IMR-90 (cell line): ENCODE measurements around the gene SEPTIN10. TPM values are rescaled to one million over a fixed set of nuclear protein-coding genes. Genes with fewer than 3 reads are reported as not detected.
A peak's percentile ranks its signal among the peaks of the same experiment; 100 is the strongest.

Experiments
- ATAC-seq: fragments of 200-7000 bp; cut with Tn5 transposase; 2 replicates; pipeline ENCODE4 v1.9.1; 2020; ENCODE audit warnings: low read depth, mild to moderate bottlenecking, moderate library complexity
- BruUV-seq: library from RNA; stranded (reverse); fragments of 400-500 nt; replicated peaks from 2 replicates; lab custom pipeline; 2021; lab: Mats Ljungman, UMichigan
- CTCF ChIA-PET: fragments of 300-600 bp; formaldehyde crosslinking; extraction: SDS; loops from one replicate; lab custom pipeline; 2021; ENCODE audit warnings: antibody characterized with exemption; lab: Yijun Ruan, JAX
- POLR2A ChIA-PET: fragments of 300-600 bp; sonication (Branson Sonifier 250); formaldehyde crosslinking; loops from one replicate; lab custom pipeline; 2022; ENCODE audit warnings: antibody characterized with exemption; ENCODE audit not compliant: unreplicated experiment; lab: Charles Lee
- DNase-seq: peaks from one replicate; pipeline ENCODE4 v3.0.0; 2013
- H2AFZ ChIP-seq: replicated peaks from 2 replicates; pipeline ENCODE3; 2013; ENCODE audit warnings: low read length, mild to moderate bottlenecking; ENCODE audit not compliant: poor library complexity
- H2AK5ac ChIP-seq: 2 replicates; pipeline ENCODE4 v1.6.1; 2013; ENCODE audit warnings: low read depth, low read length, inconsistent platforms
- H2AK9ac ChIP-seq: replicated peaks from 2 replicates; pipeline ENCODE3; 2013; ENCODE audit warnings: mild to moderate bottlenecking, low read depth, low read length, moderate library complexity; ENCODE audit not compliant: poor library complexity
- H2BK120ac ChIP-seq: 2 replicates; pipeline ENCODE4 v1.6.1; 2013; ENCODE audit warnings: low read depth, low read length, inconsistent platforms
- H2BK15ac ChIP-seq: 3 replicates; pipeline ENCODE4 v1.6.1; 2013; ENCODE audit warnings: low read depth, low read length, inconsistent platforms
- H2BK20ac ChIP-seq: 2 replicates; pipeline ENCODE4 v1.6.1; 2013; ENCODE audit warnings: low read depth, mild to moderate bottlenecking, inconsistent platforms, low read length, moderate library complexity
- H2BK5ac ChIP-seq: 2 replicates; pipeline ENCODE4 v1.6.1; 2013; ENCODE audit warnings: mild to moderate bottlenecking, low read depth, low read length, inconsistent platforms; ENCODE audit not compliant: poor library complexity, severe bottlenecking
- H3K14ac ChIP-seq: replicated peaks from 2 replicates; pipeline ENCODE4 v1.6.1; 2013; ENCODE audit warnings: low read depth, low read length, inconsistent platforms
- H3K18ac ChIP-seq: 2 replicates; pipeline ENCODE4 v1.6.1; 2013; ENCODE audit warnings: low read depth, low read length, control low read depth
- H3K23ac ChIP-seq: 2 replicates; pipeline ENCODE4 v1.6.1; 2013; ENCODE audit warnings: low read depth, low read length, inconsistent platforms
- H3K27ac ChIP-seq: 2 replicates; pipeline ENCODE4 v1.5.1; 2013; ENCODE audit warnings: mild to moderate bottlenecking, control low read depth, low read length; ENCODE audit not compliant: insufficient read depth
- H3K27me3 ChIP-seq: 2 replicates; pipeline ENCODE4 v1.6.1; 2013; ENCODE audit warnings: low read length; ENCODE audit not compliant: control insufficient read depth, insufficient read depth
- H3K36me3 ChIP-seq: 2 replicates; pipeline ENCODE4 v1.6.1; 2013; ENCODE audit warnings: low read length, mixed read lengths; ENCODE audit not compliant: control insufficient read depth, insufficient read depth
- H3K4ac ChIP-seq: 2 replicates; pipeline ENCODE4 v1.6.1; 2013; ENCODE audit warnings: low read depth, low read length, inconsistent platforms
- H3K4me1 ChIP-seq: 2 replicates; pipeline ENCODE4 v1.6.1; 2013; ENCODE audit warnings: low read length, mixed read lengths; ENCODE audit not compliant: control insufficient read depth, insufficient read depth
- H3K4me2 ChIP-seq: 2 replicates; pipeline ENCODE4 v1.6.1; 2013; ENCODE audit warnings: low read depth, mild to moderate bottlenecking, control low read depth, low read length, moderate library complexity
- H3K4me3 ChIP-seq: 2 replicates; pipeline ENCODE4 v1.5.1; 2013; ENCODE audit warnings: low read depth, mild to moderate bottlenecking, control low read depth, low read length, moderate library complexity; ENCODE audit not compliant: insufficient read depth
- H3K56ac ChIP-seq: 2 replicates; pipeline ENCODE4 v1.6.1; 2013; ENCODE audit warnings: low read length, inconsistent platforms; ENCODE audit not compliant: insufficient read depth; ENCODE audit errors: extremely low read depth
- H3K79me1 ChIP-seq, 2 experiments: 2 replicates each; pipeline ENCODE4 v1.6.1; 2013; ENCODE audit warnings: low read length in 2 of 2, inconsistent platforms in 1 of 2, low read depth in 1 of 2
- H3K9ac ChIP-seq: 2 replicates; pipeline ENCODE4 v1.6.1; 2013; ENCODE audit warnings: low read depth, low read length, control low read depth
- H3K9me1 ChIP-seq: 2 replicates; pipeline ENCODE4 v1.6.1; 2013; ENCODE audit warnings: low read length, inconsistent platforms; ENCODE audit not compliant: insufficient read depth
- H3K9me3 ChIP-seq: 2 replicates; pipeline ENCODE4 v1.6.1; 2013; ENCODE audit warnings: low read length; ENCODE audit not compliant: control insufficient read depth, insufficient read depth
- H4K20me1 ChIP-seq: 2 replicates; pipeline ENCODE4 v1.6.1; 2013; ENCODE audit warnings: low read length, inconsistent platforms; ENCODE audit not compliant: insufficient read depth
- H4K5ac ChIP-seq: 2 replicates; pipeline ENCODE4 v1.6.1; 2013; ENCODE audit warnings: mild to moderate bottlenecking, low read depth, low read length, control low read depth
- H4K8ac ChIP-seq, 2 experiments: 2 replicates each; pipeline ENCODE4 v1.6.1; 2013; ENCODE audit warnings: low read depth in 2 of 2, low read length in 2 of 2, control low read depth in 1 of 2, inconsistent platforms in 1 of 2
- H4K91ac ChIP-seq: 2 replicates; pipeline ENCODE4 v1.6.1; 2013; ENCODE audit warnings: low read depth, low read length, inconsistent platforms; ENCODE audit not compliant: insufficient read depth
- BHLHE40 ChIP-seq: fragments of 150-350 bp; IDR thresholded peaks from 2 replicates; pipeline ENCODE4 v1.6.1; 2016; ENCODE audit warnings: mild to moderate bottlenecking, low read depth, low read length
- CEBPB ChIP-seq: IDR thresholded peaks from 2 replicates; pipeline ENCODE4 v1.6.1; 2012; ENCODE audit warnings: low read depth, low read length, improper control_type of control experiment
- CHD1 ChIP-seq: IDR thresholded peaks from 2 replicates; pipeline ENCODE4 v1.6.1; 2012; ENCODE audit warnings: low read depth, low read length, improper control_type of control experiment
- FOS ChIP-seq: fragments of 150-350 bp; IDR thresholded peaks from 2 replicates; pipeline ENCODE4 v1.6.1; 2016; ENCODE audit warnings: low read depth, low read length
- MAFK ChIP-seq: IDR thresholded peaks from 2 replicates; pipeline ENCODE4 v1.6.1; 2012; ENCODE audit warnings: low read depth, low read length, improper control_type of control experiment
- MAZ ChIP-seq: IDR thresholded peaks from 2 replicates; pipeline ENCODE4 v1.6.1; 2012; ENCODE audit warnings: low read depth, mild to moderate bottlenecking, low read length, improper control_type of control experiment, moderate library complexity, borderline replicate concordance
- MXI1 ChIP-seq: IDR thresholded peaks from 2 replicates; pipeline ENCODE4 v1.6.1; 2012; ENCODE audit warnings: low read depth, mild to moderate bottlenecking, low read length, moderate library complexity, borderline replicate concordance
- NFE2L2 ChIP-seq: fragments of 150-350 bp; IDR thresholded peaks from 2 replicates; pipeline ENCODE4 v1.6.1; 2016; ENCODE audit warnings: low read depth, mild to moderate bottlenecking, low read length
- POLR2A ChIP-seq: IDR thresholded peaks from 2 replicates; pipeline ENCODE4 v1.6.1; 2012; ENCODE audit warnings: mild to moderate bottlenecking, low read depth, low read length
- RAD21 ChIP-seq: IDR thresholded peaks from 2 replicates; pipeline ENCODE4 v1.6.1; 2012; ENCODE audit warnings: low read length, improper control_type of control experiment
- RCOR1 ChIP-seq: IDR thresholded peaks from 2 replicates; pipeline ENCODE4 v1.6.1; 2012; ENCODE audit warnings: mild to moderate bottlenecking, low read length, improper control_type of control experiment; ENCODE audit not compliant: insufficient replicate concordance
- RFX5 ChIP-seq: IDR thresholded peaks from 2 replicates; pipeline ENCODE4 v1.8.0; 2012; ENCODE audit warnings: low read depth, mild to moderate bottlenecking, low read length, moderate library complexity
- SMC3 ChIP-seq: fragments of 150-350 bp; IDR thresholded peaks from 2 replicates; pipeline ENCODE4 v1.6.1; 2016; ENCODE audit warnings: low read depth, mild to moderate bottlenecking, antibody characterized with exemption, low read length, moderate library complexity
- WGBS, 2 experiments: methylation state at CpG; one replicate each; pipeline versions ENCODE4 v1.1.5 to v1.1.7; 2013; ENCODE audit warnings: missing lambda C conversion rate in 2 of 2; ENCODE audit not compliant: insufficient read length in 1 of 2; ENCODE audit errors: extremely low coverage in 2 of 2; 5-methylcytosine and 5-hydroxymethylcytosine counted together
- dilution Hi-C: fragments of 300-500 bp; cut with HindIII; formaldehyde crosslinking; loops from one replicate; pipeline ENCODE4 v1.14.3; 2018; ENCODE audit warnings: low sequenced_read_pairs; ENCODE audit not compliant: unreplicated experiment
- in situ Hi-C: fragments of 300-500 bp; cut with MboI; formaldehyde crosslinking; loops from 3 replicates; pipeline ENCODE4 v1.14.3; 2019; ENCODE audit warnings: low sequenced_read_pairs, inconsistent platforms, mixed read lengths
- intact Hi-C: fragments of 100-400 bp; cut with micrococcal nuclease; formaldehyde crosslinking; loops from 2 replicates; pipeline ENCODE4 v1.10.0; 2022
- polyA plus RNA-seq, 3 experiments: library from polyadenylated mRNA; depleted of rRNA; stranded (reverse); fragments of >200 nt; gene quantifications; 2 replicates each; pipeline ENCODE4 v1.2.3, GENCODE V29; 2012; ENCODE audit warnings: low replicate concordance in 1 of 3
- total RNA-seq: library from RNA; depleted of rRNA; stranded (reverse); fragments of >200 nt; gene quantifications from 2 replicates; pipeline ENCODE4 v1.2.3, GENCODE V29; 2012
- TF ChIP-seq, protein P1 (sequence below): fragments of 150-350 bp; IDR thresholded peaks from 2 replicates; pipeline ENCODE4 v1.6.1; 2016; ENCODE audit warnings: low read depth, mild to moderate bottlenecking, low read length, moderate library complexity, borderline replicate concordance
- TF ChIP-seq, protein P2 (sequence below): fragments of 150-350 bp; IDR thresholded peaks from 2 replicates; pipeline ENCODE4 v1.6.1; 2017; ENCODE audit warnings: mild to moderate bottlenecking, antibody characterized with exemption, low read length, low read depth

SEPTIN10 gene
- total and polyA plus RNA-seq, 2 of the 4 experiments (the other 2 are of a cell fraction) = 55.4 to 82.6 TPM

DNA sequence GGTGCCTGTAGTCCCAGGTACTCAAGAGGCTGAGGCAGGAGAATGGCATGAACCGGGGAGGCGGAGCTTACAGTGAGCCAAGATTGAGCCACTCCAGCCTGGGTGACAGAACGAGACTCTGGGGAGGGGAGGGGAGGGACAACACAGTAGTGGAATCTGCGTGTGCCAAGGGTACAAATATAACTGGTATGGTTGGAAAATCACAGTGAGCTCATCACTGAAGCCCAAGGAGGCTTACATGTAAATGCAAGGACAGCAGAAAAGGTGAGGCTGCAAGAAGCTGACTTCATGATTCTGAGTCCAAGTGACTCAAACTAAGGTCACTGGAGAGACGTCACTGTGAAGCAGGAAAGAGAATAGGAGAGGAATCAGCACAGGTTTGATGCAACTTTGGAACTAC lies 9.2 kb downstream of the SEPTIN10 start:
- in situ Hi-C loops = no loop called here
- H3K36me3 ChIP-seq = no peaks in the 10 kb centered on the region
- peak; percentile 22; the same call in 1 of the 2 replicates for ATAC-seq
- H2BK20ac ChIP-seq = no peak overlapping the region
- no peak overlapping the region for H3K18ac ChIP-seq
- H4K5ac ChIP-seq = no peak overlapping the region
- no peak overlapping the region for H3K27ac ChIP-seq
- DNase-seq = peak; percentile 92
- no peak overlapping the region for H3K56ac ChIP-seq
- H3K4me2 ChIP-seq = no peak overlapping the region
- H4K8ac ChIP-seq = peak overlapping the region in 1 of 2 experiments; percentile 4; a peak in 1 of 4 replicates
- peaks cover 19 to 52% of the 10 kb centered on the region in 2 experiments for H3K79me1 ChIP-seq
- WGBS, 2 experiments = 57% methylated on average over 4 of the region's 5 CpGs; no CpG with 5 or more reads in 1 of the 2 experiments
- no peak overlapping the region for H4K91ac ChIP-seq
- intact Hi-C loops = no loop called here
- no peaks in the 10 kb centered on the region for H3K27me3 ChIP-seq
- dilution Hi-C loops = no loop called here
- H2AFZ ChIP-seq = no peak overlapping the region
- peaks cover 15% of the 10 kb centered on the region for H3K4me1 ChIP-seq
- H3K9ac ChIP-seq = no peak overlapping the region
- no peak overlapping the region for H3K4me3 ChIP-seq
- H2BK120ac ChIP-seq = no peak overlapping the region
- no peak overlapping the region for H2BK5ac ChIP-seq
- H2BK15ac ChIP-seq = no peak overlapping the region
- no peaks in the 10 kb centered on the region for H3K9me3 ChIP-seq
- H4K20me1 ChIP-seq = peaks cover 24% of the 10 kb centered on the region
- no peak overlapping the region for H2AK5ac ChIP-seq
- peaks cover 21% of the 10 kb centered on the region for H3K9me1 ChIP-seq
- no peak overlapping the region for H2AK9ac ChIP-seq
- TF ChIP-seq RCOR1 = no peak
- TF ChIP-seq POLR2A = no peak
- 0 out of 2 replicates have a peak, but pooled peaks have one; percentile 9 for TF ChIP-seq FOS
- no peak for TF ChIP-seq MXI1
- TF ChIP-seq CHD1 = no peak
- no peak for TF ChIP-seq RAD21
- TF ChIP-seq NFE2L2 = no peak
- TF ChIP-seq, protein P1, sequence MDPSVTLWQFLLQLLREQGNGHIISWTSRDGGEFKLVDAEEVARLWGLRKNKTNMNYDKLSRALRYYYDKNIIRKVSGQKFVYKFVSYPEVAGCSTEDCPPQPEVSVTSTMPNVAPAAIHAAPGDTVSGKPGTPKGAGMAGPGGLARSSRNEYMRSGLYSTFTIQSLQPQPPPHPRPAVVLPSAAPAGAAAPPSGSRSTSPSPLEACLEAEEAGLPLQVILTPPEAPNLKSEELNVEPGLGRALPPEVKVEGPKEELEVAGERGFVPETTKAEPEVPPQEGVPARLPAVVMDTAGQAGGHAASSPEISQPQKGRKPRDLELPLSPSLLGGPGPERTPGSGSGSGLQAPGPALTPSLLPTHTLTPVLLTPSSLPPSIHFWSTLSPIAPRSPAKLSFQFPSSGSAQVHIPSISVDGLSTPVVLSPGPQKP = no peak
- no peak for TF ChIP-seq BHLHE40
- TF ChIP-seq MAFK = peak; percentile 97
- TF ChIP-seq SMC3 = no peak
- TF ChIP-seq MAZ = no peak
- TF ChIP-seq CEBPB = peak; percentile 62; the same call in 1 of the 2 replicates
- TF ChIP-seq, protein P2, sequence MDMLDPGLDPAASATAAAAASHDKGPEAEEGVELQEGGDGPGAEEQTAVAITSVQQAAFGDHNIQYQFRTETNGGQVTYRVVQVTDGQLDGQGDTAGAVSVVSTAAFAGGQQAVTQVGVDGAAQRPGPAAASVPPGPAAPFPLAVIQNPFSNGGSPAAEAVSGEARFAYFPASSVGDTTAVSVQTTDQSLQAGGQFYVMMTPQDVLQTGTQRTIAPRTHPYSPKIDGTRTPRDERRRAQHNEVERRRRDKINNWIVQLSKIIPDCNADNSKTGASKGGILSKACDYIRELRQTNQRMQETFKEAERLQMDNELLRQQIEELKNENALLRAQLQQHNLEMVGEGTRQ = no peak
- TF ChIP-seq RFX5 = no peak
- no peak overlapping the region; the same call in 1 of the 2 replicates for H3K14ac ChIP-seq
- POLR2A ChIA-PET = no interaction called here
- no peak overlapping the region; the same call in 1 of the 2 replicates for H3K4ac ChIP-seq
- BruUV-seq = no TSS peak
- H3K23ac ChIP-seq = no peak overlapping the region
- CTCF ChIA-PET = interaction anchor here (1.0 kb wide), 1 partner anchor 10 kb away, joined by 4 read pairs; no protein-coding TSS in a partner anchor
